ENCODE results near the gene AATF. TPM values are rescaled to one million over a fixed set of nuclear protein-coding genes. Genes with fewer than 3 reads are reported as not detected.

The AATF gene
- total RNA-seq, 1 donor from 2014 or later, result 101 TPM

DNA sequence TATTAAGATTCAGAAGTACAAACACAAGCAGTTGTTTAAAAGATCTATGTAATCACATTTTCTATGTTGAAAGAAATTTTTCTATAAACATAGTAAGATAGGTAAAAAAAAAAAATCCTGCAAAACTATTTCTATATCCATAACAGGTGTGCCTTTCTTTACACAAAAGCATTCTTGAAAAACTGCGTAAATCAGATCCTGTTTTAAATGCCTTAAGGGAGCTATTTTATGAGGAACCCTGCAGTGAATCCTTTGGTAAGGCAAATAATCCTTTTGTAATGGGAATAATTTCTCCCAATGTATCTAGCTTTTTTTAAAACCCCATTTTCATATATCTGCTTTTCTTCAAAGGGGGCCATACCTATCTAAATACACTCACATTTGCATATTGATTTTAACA is 157.3 kb downstream of the AATF start:
- DNase-seq (ENCODE audit: low spot score), result no peak
- Mint-ChIP-seq H3K9me3 (no peaks in the 10 kb centered on the region), H3K27me3 (ENCODE audit: low read depth) (no peaks in the 10 kb centered on the region), H3K4me1 (ENCODE audit: low read depth) (no peaks in the 10 kb centered on the region), H3K36me3 (ENCODE audit: low read depth) (peaks cover 19% of the 10 kb centered on the region), H3K4me3 (ENCODE audit: low read depth) (no peak overlapping the region), H3K27ac (no peak overlapping the region)
- intact Hi-C loops (cut with micrococcal nuclease), result no loop called here

Other genes with a start within 250 kb of the AATF start
- 0.23 and 0.37 TPM in 2 replicates for gene LHX1, start 11.5 kb upstream of the AATF start, total RNA-seq

All from activated T-helper 2 cell treated with anti-CD3 and anti-CD28 coated beads, Interferon-gamma antibody, Interleukin-2, Interleukin-4, amounts not matched to agents 10 μg/mL and 5 μg/mL and 100 μg/mL, durations not matched to agents 14 hours and 24 hours and 36 hours (primary cell).